NCI-H2107 (cell line): ENCODE data around the gene RGP1.

ENCODE experiments used
- DNase-seq: peaks from one replicate; lab custom pipeline; 2025; lab: John Stamatoyannopoulos, UW

The RGP1 gene, protein sequence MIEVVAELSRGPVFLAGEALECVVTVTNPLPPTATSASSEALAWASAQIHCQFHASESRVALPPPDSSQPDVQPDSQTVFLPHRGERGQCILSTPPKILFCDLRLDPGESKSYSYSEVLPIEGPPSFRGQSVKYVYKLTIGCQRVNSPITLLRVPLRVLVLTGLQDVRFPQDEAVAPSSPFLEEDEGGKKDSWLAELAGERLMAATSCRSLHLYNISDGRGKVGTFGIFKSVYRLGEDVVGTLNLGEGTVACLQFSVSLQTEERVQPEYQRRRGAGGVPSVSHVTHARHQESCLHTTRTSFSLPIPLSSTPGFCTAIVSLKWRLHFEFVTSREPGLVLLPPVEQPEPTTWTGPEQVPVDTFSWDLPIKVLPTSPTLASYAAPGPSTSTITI

DNA sequence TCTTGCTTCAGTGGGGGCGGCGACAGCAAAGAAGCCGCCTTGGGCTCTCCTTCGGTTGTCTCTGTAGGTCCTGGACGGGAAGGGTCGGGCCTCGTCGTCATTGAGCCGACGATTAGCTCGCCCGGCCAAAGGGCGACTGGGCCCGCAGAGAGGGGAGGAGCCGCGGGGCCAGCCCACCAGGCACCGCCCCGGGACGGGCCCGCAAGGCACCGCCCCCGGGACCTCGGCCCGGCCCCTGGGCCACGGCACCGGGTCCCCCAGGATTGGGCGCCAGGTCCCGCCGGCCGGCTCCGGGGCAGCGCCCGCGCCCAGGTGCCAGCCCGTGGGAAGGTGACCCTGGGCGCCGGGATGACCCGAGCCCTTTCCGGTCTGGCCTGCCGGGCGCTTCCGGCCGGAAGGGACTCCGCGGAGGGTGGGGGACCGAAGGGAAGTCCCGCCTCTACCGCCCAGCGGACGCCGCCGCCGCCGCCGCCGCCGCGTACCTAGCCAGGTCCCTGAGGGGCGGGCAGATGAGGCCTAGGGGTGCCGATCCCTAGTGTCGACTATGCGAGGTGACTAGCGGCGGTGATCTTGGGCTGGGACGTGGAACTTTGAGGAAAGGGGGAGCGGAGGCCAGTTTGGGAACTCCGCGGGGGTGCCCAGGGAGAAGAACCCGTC is at the start of gene RGP1, which contains the start of gene GBA2:
Gene RGP1, plus strand, starts transcription at position 430 of the 657 bp plus-strand sequence. CDS start 469 bp downstream, outside the sequence.
Gene GBA2, minus strand, starts transcription at position 371 of the 657 bp plus-strand sequence. CDS start 524 bp downstream, outside the sequence.
- DNase-seq, result peak; percentile 28

DNA sequence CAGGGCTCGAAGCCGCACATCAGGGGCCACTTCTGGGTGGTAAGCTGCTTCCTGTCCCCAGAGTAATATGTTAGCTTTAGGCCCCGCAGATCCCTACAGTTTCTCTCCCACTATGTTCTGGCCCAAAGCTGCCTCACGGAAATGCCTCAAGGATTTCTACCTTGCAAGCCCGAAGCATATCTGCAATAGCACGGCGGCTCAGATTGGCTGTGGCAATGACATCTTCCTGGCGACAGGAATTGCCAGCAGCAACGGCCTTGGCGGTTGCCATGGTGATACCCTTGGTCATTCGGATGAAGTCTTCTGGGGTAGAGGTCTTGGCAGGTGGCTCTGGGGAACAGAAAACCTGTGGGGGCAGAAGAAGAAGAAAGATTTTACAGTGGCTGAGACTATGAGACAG is 49.1 kb upstream of the RGP1 start:
- DNase-seq, result no peak

DNA sequence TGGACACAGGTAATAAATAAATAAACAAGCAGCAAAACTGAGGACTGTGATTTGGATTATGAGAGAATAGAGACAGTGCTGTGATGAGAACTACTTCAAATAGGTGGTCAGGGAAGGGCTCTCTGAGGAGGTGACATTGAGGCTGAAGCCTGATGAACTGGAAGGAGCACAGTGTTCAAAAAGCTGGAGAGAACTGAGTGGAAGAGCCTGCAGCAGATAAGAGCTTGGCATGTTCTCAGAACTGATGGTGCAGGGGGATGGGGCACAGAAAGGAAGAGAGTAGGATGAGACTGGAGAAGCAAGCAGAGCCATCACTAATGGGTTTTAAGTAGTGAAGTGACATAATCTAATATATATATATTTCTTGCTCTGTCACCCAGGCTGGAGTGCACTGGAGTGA is 48.1 kb upstream of the RGP1 start:
- no peak for DNase-seq

DNA sequence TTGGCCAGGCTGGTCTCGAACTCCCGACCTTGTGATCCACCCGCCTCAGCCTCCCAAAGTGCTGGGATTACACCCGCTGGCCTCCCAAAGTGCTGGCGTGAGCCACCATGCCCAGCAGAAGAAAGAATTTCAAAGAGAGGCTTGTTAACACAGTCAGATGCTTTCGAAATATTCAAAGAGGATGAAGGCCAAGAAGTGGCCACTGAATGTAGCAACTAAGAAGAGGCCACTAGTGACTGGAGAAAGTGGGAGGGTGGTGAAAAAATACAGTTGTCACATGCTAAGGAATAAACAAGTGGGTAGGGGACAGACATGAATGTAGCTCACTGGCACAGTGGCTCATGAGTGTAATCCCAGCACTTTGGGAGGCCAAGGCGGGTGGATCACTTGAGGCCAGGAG is 46.4 kb upstream of the RGP1 start:
- DNase-seq, result no peak

DNA sequence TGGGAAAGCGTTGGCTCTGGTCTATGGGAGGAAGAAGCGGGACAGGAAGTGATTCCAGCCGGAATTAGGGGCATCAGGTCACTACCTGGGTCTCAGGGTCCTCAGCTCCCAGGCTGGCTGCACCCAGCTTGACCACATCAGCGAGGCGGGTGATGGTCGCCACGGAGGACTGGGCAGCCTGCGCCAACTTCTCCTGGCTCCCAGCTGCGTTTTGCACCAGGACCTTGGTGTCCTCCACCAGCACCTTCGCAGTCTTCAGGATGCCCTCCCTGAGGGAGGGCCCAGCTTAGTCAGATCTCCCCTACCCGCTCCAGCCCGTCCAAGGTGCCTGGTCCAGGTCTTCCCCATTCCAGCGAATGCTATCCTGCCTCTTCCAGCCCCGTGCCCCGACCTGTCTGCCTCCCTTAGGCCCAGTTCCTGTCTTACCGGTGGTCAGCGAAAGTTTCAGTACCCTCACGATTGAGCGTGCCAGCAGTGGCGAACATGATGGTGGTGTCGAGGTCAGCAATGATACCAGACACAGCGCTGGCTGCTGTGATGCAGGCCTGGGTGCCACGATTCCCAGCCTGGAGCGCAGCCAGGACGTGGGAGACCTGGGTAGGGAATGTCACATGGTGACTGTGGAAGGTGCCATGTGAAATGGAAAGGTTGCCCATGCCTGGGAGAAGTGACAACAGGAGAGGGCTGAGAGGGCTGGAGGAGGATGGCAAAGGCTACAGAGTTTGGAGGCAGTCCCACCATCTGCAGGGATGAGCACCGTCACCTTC is 45.0 kb upstream of the RGP1 start:
- DNase-seq, result no peak

DNA sequence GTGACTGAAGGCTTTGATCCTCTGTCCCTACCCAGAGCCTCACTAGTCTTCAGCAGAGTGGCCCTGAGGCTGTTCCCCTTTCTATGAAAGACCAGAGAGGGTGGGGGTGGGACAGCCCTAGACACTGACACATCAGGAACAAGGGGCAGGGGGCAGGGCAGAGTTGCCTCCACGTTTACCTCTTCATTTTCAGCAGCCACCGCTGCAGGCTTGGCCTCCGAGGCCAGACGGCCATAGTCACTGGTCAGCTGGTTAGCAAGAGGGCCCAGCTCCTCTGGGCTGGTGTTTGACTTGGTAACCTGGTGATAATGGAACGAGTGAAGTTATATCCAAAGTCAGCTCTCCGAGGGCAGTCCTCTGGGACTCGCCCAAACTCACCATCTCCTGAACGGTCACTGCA is 43.7 kb upstream of the RGP1 start:
- DNase-seq, result no peak

DNA sequence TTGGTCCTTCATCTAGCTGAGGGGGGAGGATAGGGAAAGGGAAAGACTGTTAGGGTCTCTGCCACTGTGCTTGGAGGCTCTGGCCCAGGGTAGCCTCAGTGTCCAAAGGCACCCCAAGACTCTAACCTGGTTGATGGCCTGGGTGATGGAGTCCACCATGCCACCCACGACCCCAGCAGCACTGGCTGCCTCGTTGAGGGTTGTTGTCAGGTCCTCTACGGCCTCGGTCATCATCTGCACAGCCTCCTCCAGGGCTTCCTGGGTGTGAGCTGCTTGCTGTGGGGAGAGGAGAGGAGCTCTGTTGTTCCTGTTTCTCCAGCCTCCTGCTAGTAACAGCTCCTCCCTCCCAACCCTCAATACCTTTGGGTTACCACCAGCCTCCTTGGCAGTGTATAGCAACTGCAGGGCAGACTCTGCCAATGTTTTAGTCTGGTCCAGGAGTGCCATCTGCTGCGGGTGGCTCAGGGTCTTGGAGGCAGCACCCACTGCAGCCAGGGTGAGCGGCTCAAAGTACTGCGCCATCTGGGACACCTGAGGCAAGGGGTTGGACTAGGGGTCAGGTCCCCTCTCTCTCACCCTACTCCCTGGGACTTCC is 43.2 kb upstream of the RGP1 start:
- DNase-seq, result no peak

DNA sequence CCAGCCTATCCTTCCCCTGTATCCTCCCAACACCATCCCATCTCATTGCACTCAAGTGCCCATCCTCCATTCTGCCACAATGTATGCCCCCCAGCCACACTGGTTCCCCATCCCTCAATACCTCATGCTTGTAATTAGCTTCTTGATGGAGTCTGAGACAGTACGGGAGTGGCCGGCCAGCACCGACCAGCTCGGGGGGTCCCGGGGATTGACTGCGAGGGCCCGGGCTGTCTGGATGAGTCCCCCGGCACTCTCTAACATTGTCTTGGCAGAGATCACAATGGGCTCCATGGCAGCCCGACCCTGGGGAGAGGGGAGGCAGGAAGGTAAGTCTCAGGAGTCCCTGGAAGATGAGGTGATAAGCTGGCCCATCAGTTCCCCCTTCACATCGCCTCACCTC is 42.1 kb upstream of the RGP1 start:
- no peak for DNase-seq

DNA sequence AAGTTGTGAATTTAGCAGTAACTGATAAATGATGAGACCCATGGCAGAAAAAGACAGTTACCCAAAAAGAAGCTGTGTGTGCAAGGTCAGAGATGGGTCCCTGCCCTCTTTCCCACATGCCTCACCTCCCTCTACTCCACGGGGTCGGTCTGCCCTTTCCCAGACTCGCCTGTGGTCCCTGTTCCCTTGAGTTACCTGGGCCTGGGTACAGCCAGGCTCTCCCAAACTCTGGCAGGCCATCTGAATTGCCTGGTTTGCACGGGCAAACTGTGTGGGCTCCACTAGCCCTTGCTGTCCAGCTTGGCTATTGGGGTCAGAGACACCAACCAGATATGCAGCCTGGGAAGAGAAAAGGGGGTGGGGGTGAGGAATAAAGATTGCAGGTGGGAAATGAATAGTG is 40.9 kb upstream of the RGP1 start:
- DNase-seq, result no peak

DNA sequence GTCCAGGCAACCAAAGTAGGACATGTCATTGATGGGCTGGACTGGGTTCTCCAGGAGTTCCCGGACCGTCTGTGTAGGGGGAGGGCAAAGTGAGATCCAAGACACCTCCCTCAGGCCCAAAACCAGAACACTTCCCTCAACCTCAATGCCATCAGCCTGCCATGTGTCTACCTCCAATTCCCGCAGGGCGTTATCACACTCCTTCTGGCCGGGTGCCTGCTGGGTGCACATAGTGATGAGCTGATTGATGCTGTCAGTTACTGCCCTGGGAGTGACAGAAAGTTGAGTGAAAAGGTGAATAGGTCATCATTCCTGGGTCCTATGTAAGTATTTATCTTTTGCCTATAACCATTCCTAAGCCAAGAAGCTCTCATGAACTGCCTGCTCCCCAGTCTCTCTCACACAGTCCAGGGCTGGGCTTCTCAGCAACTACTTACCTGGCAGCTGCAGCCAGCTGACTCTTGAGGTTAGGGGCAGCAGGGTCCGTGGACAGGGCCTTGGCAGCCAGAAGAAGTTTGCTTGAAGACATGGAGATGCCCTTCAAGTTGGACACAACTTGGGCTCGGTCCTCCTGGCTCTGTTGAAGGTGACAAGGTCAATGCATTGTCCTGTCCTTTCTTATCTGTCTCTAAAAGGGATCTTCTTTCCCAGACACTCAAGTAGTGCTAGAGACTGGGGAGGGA is 38.1 kb upstream of the RGP1 start:
- no peak for DNase-seq

DNA sequence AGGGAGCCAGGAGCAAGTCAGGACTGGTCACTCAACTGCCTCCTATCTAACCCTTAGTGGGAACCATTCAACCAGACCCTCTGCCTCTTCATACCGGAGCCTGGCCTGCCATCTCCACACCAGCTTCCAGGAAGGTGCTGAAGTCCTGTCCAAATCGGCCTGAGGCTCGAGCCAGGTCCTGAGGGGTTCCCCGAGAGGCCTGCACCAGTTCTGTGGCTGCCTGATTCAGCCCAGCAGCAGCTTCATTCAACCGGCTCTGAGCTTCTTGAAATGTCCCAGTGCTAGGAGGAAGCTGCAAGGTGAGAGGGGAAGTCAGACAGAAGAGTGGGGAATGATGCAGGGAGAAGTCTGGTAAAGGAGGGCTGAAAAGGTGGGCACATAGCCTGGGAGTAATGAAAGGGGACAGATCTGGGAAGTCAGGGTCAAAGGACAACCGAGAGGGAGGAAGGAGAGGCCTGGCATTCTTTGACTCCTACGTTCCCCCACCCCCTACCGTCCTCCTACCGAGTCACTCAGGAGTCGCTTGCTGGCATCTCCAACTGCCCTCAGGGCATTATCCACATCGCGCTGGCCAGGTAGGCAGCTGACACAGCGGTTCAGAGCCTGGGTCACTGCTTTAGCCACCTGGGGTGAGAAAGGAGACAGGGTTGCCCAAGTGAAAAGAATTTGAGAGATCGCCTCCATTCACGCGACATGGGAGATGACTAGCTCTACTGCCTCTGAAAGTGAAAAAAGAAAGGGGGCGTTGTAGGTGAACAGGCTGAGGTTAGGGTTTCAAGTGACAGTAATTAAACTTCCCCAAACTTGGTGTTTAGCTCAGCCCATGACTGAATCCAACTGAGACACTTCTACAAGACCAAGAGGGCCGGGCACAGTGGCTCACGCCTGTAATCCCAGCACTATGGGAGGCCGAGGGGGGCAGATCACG is 37.3 kb upstream of the RGP1 start:
- no peak for DNase-seq

DNA sequence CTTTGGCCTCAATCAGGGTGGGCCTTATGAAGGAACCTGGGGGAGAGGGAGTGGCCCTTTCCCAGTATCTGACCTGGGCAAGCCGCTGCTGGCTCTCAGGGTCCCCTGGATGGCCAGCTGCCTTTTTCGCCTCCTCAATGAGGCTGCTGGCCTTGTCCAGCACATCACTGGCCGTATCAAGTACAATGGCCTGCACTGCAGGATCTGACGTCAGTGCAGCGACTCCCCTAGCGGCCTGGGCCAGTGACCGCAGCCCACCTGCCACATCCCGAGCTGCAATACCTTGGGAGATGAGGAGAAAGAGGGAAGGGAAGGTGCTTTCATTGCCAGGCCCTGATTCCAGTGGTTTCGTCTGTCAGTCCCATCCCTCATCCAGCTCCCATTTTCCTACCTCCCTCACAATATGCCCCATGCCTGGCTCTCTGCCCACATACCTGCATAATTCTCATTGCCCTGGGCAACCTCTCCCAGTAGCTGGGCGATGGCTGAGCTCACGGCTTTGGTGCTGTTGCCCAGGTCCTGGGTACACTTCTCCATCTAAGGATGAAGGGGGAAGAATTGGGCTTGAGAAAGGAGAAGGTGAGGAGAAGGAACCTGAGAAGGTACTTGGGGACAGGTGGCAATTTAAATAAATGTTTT is 36.2 kb upstream of the RGP1 start:
- no peak for DNase-seq

DNA sequence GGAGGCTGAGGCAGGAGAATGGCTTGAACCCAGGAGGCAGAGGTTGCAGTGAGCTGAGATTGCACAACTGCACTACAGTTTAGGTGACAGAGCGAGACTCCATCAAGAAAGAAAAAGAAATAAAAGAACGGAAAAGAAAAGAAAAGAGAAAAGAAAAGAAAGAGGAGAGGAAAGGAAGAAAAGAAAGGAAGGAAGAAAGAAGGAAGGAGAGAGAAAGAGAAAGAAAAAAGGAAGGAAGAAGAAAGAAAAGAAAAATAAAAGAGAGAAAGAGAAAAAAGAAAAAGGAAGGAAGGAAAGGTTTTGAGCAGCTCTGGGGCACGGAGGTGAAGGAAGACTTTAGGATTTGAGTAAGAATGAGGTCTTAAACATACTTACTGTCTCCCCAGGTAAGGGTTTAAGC is 35.5 kb upstream of the RGP1 start:
- DNase-seq, result no peak

DNA sequence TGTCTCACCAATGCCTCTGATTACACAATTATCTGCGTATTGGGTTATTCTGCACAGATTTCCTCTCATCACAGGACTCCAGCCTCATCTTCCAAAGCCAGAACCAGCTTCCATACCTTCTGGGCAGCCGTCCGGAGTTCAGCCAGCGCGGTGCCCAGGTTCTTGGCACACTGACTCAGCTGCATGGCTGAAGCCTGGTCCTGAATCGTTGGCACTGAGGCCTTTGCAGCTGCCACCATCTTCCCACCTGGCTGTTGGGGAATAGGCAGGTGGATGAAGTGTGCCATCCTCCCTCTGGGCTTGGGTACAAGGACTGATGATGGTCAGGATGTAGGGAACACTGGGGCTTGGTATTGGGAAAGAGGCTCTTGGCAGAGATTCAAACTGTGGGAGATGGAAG is 35.0 kb upstream of the RGP1 start:
- no peak for DNase-seq

DNA sequence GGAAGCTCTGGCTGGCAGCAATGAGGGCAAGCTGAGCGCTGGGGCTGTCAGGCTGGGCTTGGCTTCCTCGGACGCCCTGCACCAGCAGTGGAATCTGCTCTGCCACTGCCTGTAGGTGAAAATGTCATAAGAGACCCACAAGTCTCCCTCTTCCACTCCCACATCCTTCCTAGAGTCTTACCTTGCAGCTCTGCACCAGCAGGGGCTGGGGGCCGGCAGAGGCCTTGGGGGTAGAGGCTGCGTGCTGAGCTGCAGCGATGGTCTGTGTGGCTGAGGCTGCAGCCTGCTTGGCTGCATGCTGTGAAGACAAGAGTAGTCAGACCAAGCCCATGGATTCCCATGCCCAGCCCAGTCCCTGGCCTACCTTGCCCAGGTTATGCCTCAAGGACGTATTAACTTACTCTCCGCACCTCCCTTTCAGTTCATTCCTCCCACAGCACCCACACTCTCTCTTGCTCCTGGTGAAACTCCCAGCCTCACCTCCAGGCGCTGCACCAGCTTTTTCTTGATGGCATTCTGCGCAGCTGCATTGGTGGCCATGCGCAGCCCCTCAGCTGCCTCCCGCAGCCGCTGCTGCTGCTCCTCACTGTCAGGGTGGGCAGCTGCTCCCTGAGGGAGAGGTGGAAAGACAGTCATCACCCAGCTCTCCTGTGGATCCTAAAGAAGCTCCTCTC is 34.4 kb upstream of the RGP1 start:
- no peak for DNase-seq

DNA sequence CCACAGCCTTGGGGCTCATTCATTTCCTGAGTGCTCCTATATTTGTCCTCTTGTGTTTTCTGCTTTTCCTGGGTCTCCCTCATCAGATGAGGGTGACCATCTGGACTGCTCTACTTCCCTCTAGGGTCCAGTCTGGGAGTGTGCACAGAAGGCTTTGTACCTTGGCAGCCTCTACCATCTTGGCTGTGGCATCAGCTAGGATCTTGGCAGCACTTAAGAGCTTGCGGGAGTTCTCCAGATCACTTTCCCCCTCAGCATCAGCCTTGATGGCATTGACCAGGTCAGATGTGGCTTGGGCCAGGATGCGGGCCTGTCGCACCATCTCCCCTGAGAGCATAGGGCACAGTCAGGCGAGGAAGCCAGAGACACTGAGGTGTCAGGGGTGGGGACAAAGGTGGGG is 32.9 kb upstream of the RGP1 start:
- no peak for DNase-seq

DNA sequence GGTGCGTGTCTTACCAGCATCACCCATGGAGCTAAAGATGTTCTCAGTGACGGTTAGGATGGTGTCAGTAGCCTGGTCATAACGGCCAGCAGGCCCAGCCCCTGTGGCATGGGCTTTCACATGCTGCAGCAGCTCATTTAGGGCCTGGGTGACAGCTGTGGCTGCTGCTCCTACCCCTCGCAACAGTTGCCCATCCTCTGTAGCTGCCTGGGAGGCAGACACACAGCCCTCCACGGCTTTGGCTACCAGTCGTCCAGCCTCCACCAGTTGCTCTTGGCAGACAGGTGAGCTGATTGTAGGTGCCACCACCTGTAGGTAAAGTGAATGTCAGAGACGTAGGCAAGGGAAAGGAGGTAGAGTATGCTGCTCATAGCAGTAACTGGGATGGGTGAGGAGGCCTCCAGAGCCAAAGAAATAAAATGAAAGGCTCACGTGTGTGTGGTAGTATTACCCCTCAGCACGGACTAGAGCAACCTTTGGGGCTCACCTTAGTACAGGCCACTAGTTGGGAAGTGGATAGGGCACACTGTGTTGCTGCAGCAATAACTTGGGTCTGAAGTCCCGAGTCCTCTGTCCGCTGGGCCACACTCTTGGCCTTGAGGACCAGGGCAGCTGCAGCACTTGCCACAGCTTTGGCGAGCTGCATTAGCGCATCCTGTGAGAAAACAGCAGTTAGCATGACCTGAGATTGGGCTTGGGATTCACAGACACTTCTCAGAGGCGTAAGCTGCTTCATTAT is 31.8 kb upstream of the RGP1 start:
- DNase-seq, result no peak

DNA sequence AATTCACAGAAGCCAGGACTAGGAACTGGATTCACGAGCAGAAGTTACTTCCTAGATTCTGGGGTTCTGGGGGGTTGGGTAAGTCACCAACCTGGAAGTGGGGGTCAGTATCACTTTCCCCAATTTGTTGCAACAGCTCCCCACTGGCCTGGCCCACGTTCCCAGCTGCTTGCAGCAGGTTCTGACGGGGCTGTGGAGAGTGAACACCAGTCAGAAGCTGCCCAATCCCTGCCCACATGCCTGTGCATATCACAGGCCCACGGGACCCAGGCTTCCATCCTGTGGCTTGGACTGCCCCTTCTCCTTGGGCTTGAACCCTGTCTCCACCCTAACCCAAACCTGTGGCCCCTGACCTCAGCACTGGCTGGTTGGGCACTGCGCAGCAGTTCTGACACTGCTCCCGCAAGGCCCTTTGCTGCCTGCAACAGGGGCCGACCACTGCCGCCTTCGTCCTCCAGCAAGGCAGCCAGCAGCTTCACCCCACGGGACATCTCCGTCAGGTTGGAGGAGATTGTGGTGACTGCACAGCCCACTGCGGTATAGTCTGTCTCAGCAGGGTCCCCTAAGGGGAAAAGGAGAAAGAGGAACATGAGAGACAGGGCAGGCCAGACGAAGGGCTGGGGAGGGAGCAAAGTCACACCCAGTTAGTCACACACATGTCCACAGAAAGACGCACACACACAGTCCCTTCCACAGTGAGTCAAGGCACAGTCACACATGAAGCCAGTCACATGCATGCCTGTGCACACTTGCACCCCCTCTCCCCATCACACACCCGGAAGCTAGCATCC is 30.2 kb upstream of the RGP1 start:
- no peak for DNase-seq
